Testis (tissue), 2 donors: ENCODE measurements around the gene C3orf22.

Experiments used
- POLR2A ChIP-seq: fragments of 450-650 bp; IDR thresholded peaks from one replicate; pipeline ENCODE4 v1.6.1; 2017; ENCODE audit warnings: antibody characterized with exemption, mild to moderate bottlenecking, moderate library complexity
- TF ChIP-seq, protein P1 (sequence below), 3 experiments: fragments of 450-650 bp in 2 of 3; fragments of 200-600 bp in 1 of 3; sonication (generic) in 1 of 3; IDR thresholded peaks; one replicate each; pipeline ENCODE4 v1.5.1; 2016 to 2019; ENCODE audit warnings: antibody characterized with exemption in 3 of 3, mild to moderate bottlenecking in 2 of 3, moderate library complexity in 1 of 3

DNA sequence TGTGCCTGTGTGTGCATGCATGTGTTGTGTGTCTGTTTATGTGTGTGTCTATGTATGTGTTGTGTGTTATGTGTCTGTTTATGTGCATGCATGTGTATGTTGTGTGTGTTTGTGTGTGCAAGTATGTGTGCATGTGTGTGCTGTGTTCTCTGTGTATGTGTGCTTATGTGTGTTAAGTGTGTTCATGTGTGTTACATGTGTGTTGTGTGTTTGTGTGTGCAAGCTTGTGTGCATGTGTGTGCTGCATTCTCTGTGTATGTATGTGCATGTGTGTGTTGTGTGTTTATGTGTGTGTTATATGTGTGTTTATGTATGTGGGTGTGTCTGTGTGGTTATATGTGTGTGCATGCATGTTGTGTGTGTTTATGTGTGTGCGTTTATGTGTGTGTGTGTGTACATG, 56.1 kb downstream of the C3orf22 start:
- no peak for TF ChIP-seq POLR2A
- TF ChIP-seq, protein P1, sequence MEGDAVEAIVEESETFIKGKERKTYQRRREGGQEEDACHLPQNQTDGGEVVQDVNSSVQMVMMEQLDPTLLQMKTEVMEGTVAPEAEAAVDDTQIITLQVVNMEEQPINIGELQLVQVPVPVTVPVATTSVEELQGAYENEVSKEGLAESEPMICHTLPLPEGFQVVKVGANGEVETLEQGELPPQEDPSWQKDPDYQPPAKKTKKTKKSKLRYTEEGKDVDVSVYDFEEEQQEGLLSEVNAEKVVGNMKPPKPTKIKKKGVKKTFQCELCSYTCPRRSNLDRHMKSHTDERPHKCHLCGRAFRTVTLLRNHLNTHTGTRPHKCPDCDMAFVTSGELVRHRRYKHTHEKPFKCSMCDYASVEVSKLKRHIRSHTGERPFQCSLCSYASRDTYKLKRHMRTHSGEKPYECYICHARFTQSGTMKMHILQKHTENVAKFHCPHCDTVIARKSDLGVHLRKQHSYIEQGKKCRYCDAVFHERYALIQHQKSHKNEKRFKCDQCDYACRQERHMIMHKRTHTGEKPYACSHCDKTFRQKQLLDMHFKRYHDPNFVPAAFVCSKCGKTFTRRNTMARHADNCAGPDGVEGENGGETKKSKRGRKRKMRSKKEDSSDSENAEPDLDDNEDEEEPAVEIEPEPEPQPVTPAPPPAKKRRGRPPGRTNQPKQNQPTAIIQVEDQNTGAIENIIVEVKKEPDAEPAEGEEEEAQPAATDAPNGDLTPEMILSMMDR (IDR thresholded peaks at IDR 0.05), result no peak
